ENCODE results near the gene PTPN18.

Gene PTPN18

GRCh38 chr2:130355578-130356431 is at the start of gene PTPN18:
PTPN18 (plus strand) TSS chr2:130356056; CDS start chr2:130356108, 52 bp downstream.
- TF ChIP-seq GATA3 (IDR thresholded peaks at IDR 0.05; ENCODE audit: low read depth, low read length) (no peak), GATA2 (IDR thresholded peaks at IDR 0.05; ENCODE audit: low read depth, low read length) (no peak)

- no peak for TF ChIP-seq GATA3 (IDR thresholded peaks at IDR 0.05; ENCODE audit: low read depth, low read length)
- no peak for TF ChIP-seq GATA2 (IDR thresholded peaks at IDR 0.05; ENCODE audit: low read depth, low read length)
Measured at GRCh38 chr2:130307850-130308249, 48.0 kb upstream of the PTPN18 start.

- TF ChIP-seq GATA2 (IDR thresholded peaks at IDR 0.05; ENCODE audit: low read depth, low read length) (no peak), GATA3 (IDR thresholded peaks at IDR 0.05; ENCODE audit: low read depth, low read length) (no peak)
Measured at GRCh38 chr2:130310881-130311280, 45.0 kb upstream of the PTPN18 start.

DNA sequence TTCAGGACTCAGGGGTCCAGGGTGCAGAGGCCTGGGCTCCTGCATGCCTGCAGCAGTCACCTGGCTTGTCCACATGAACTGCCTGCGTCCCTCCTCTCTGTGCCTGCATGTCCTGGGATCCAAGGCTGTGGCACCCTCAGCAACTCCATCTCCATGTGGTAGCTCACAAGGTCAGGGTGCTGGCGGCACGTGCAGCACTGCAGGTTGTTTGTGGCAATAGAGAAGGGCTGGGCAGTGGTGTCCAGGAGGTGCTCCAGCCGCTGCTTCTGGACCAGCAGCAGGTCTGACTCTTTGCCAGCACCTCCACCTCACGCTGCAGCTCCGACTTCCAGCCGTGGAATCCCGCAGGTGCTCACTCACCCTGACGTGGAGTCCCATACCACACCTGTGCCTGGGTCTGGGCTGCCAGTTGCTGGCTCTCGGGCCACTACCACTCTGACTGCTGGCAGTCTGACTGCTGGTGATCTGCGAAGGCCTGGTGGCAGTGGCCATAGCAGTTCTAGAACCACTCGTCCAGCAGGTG is 42.0 kb upstream of the PTPN18 start:
- TF ChIP-seq GATA3 (IDR thresholded peaks at IDR 0.05; ENCODE audit: low read depth, low read length) = no peak

DNA sequence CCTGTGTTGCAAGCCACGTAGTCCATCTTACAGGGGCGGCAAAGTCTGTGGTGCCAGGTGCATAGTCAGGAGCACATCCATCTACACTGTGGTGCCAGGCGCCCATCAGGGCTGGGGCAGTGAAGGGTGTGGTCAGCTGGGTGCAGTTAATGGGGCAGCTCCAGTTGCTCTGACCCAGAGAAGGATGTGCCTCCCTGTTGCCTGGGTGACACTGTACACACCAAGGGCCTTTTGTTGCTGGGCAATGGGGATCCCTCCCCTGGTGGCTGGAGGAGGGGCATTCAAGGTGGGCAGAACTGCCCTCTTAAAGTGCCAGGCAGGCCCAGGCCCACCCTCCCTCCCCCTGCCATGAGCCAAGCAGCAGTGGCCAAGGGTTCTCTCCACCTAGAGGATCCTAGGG is 41.5 kb upstream of the PTPN18 start:
- TF ChIP-seq GATA2 (IDR thresholded peaks at IDR 0.05; ENCODE audit: low read depth, low read length) = no peak
- no peak for TF ChIP-seq GATA3 (IDR thresholded peaks at IDR 0.05; ENCODE audit: low read depth, low read length)

DNA sequence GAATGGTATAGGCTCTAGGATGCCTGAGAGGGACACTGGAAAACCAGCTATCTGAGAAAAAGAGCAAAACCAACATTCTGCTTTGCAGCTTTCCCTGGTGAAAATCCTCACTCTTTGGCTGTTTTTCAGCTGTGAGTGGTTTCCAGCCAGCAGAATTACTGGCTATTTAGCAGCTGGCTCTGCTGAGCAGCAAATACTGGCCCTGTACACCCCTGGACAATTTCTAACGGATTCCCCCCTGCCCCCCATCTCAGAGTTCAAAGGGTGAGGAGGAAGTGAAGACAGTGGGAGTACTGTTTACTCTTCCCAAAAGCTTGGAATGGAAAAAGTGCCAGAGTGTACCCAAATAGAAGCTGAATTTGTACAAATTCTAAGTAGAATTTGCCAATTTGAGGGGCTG is 39.3 kb upstream of the PTPN18 start:
- TF ChIP-seq GATA3 (IDR thresholded peaks at IDR 0.05; ENCODE audit: low read depth, low read length) (no peak), GATA2 (IDR thresholded peaks at IDR 0.05; ENCODE audit: low read depth, low read length) (no peak)

DNA sequence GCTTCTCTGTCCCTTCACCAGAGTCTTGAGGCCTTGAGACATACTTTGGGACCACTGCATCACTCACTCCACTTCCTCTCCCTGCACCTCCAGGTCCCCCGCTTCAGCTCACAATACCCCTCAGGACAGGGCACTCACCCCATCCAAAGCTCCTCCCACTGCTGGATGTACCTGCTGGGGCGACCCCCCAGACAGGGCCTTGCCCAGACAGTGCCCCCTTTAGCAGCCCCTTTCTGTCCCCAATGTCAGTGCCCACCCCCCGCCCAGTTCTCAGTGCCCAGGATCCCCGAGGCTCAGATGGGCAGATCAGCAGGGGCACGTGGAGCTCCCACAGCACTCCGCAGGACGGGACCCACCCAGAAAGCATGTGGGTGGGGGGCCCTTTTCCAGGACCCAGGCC is 37.0 kb upstream of the PTPN18 start:
- no peak for TF ChIP-seq GATA2 (IDR thresholded peaks at IDR 0.05; ENCODE audit: low read depth, low read length)
- no peak for TF ChIP-seq GATA3 (IDR thresholded peaks at IDR 0.05; ENCODE audit: low read depth, low read length)

- TF ChIP-seq GATA2 (IDR thresholded peaks at IDR 0.05; ENCODE audit: low read depth, low read length) = no peak
- TF ChIP-seq GATA3 (IDR thresholded peaks at IDR 0.05; ENCODE audit: low read depth, low read length) = no peak
Measured at GRCh38 chr2:130319536-130319935, 36.3 kb upstream of the PTPN18 start.

DNA sequence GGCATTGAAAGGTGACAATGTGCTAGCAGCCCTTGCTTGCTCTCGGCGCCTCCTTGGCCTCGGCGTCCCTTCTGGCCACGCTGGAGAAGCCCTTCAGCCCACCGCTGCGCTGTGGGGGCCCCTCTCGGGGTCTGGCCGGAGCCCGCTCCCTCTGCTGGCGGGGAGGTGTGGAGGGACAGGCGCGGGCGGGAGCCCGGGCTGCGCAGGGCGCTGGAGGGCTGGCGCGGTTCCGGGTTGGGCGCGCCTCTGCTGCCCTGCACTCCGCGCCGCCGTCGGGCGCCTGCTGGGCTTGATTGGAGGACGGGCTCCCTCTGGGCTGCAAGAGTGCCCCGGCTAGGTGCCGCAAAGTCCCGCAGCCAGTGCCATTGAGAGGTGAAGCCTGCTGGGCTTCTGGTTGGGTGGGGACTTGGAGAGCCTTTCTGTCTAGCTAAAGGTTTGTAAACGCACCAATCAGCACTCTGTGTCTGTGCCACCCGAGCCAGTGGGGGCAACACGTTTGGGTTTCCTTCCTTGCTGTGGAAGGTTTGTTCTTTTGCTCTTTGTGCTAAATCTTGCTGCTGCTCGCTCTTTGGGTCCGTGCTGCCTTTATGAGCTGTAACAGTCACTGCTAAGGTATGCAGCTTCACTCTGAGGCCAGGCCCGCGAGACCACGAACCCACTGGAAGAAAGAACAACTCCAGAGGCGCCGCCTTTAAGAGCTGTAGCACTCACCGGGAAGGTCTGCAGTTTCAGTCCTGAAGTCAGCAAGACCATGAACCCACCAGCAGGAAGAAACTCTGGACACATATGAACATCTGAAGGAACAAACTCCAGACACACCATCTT is 27.9 kb upstream of the PTPN18 start:
- TF ChIP-seq GATA2 (IDR thresholded peaks at IDR 0.05; ENCODE audit: low read depth, low read length) (no peak), GATA3 (IDR thresholded peaks at IDR 0.05; ENCODE audit: low read depth, low read length) (no peak)

DNA sequence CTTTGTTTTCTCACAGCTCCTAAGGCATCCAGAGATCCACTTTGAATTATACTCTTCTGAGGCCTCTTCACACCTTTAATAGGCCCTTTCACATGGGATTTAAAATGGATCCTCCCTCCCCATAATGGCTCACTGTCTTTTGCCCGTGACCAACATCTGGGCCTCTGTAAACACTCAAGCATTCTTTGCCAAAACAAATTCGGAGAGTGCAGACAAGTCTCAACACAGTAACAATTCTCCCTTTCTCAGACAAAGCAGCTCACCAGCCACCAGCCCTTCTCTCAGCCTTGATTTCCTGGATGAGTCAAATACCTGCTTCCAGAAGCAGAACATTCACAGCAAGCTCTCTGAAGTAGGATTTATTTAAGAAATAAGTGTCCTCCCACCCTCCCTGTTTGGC is 27.1 kb upstream of the PTPN18 start:
- TF ChIP-seq GATA3 (IDR thresholded peaks at IDR 0.05; ENCODE audit: low read depth, low read length) = no peak
- no peak for TF ChIP-seq GATA2 (IDR thresholded peaks at IDR 0.05; ENCODE audit: low read depth, low read length)

DNA sequence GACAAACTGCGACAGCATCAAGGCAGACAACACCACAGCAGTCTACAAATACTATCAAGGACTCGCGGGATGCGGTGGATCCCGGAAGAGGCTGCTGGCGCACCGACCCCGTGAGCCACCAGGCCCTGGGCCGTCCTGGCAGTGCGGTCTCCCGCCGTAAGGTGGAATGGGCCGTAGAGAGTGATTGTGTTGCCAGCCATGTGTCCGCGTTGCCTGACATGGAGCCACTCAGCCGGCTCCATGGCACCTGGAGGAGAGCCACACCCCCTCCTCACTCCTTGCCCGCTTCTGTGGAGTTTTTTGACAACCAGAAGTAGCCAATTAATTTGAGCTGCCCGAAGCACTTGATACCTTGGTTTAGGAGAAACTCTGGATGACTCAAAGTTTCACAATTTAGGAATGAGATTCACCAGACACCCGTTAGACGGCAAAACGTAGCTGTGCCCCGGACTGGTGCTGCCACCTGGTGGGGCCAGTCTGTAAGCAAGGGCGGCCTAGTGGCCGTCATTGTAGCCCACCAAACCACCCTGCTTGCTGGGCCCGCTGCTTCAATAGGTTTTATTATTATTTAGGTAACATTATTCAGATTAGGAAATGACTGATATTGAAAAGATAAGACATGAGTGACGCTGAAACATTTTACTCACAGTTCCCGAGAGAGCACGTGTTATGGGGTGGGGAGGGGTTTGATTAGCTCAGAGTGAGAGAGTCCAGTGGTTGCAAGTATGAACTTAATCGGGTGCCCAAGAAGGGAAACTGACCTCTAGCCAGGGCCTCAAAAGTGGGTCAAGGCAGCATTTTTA is 23.4 kb upstream of the PTPN18 start:
- TF ChIP-seq GATA3 (IDR thresholded peaks at IDR 0.05; ENCODE audit: low read depth, low read length) = no peak
- TF ChIP-seq GATA2 (IDR thresholded peaks at IDR 0.05; ENCODE audit: low read depth, low read length) = no peak

DNA sequence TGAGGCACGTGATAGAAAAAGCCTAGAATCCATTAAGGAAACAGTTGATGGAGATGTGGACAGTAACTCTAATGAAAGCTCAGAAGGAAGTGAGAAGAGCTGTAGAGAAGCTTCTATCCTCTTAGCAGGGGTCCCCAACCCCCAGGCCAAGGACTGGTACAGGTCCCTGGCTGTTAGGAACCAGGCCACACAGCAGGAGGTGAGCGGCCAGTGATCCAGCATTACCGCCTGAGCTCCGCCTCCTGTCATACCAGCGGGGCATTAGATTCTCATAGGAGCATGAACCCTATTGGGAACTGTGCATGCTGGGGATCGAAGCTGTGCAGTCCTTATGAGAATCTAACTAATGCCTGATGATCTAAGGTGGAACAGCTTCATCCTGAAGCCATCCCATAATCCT is 21.8 kb upstream of the PTPN18 start:
- TF ChIP-seq GATA2 (IDR thresholded peaks at IDR 0.05; ENCODE audit: low read depth, low read length) = no peak
- TF ChIP-seq GATA3 (IDR thresholded peaks at IDR 0.05; ENCODE audit: low read depth, low read length) = no peak

- TF ChIP-seq GATA2 (IDR thresholded peaks at IDR 0.05; ENCODE audit: low read depth, low read length) (no peak), GATA3 (IDR thresholded peaks at IDR 0.05; ENCODE audit: low read depth, low read length) (no peak)
Measured at GRCh38 chr2:130335226-130335625, 20.6 kb upstream of the PTPN18 start.
